ENCODE measurements around the gene PLCB4. TPM values are rescaled to one million over a fixed set of nuclear protein-coding genes. Genes with fewer than 3 reads are reported as not detected.

Gene PLCB4
- total RNA-seq, 1 experiment from 2014 or later = 10.1 TPM

DNA sequence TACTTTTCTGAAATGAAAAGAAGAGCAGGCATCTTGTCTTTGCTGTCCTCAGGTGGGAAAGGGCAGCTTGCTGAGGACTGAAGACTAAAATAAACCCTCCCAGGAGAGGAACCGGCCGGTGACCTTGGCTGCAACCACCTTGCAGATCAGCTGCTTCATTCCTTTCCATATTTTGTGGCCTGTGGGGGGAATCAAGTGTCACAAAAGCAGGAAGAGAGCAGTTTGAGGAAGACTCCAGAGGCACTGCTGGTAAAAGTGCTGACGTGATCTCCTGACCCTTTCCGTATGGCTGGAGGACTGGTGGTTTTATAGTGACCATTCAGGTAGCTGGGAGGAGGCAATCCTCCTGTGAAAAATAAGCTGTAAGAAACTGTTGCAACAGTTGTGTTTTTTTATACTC is 157.0 kb downstream of the PLCB4 start:
- Histone ChIP-seq H3K23ac (ENCODE audit: insufficient read length, low read depth, low read length) (no peak overlapping the region), H3K27me3 (ENCODE audit: insufficient read depth, low read length) (no peaks in the 10 kb centered on the region; the same call in 1 of the 2 replicates), H3K9me3 (ENCODE audit: control insufficient read depth, low read depth, low read length) (no peaks in the 10 kb centered on the region), H3K27ac (ENCODE audit: insufficient read length, low read depth, low read length) (no peak overlapping the region), H3K4ac (ENCODE audit: low read depth, low read length) (no peak overlapping the region), H4K20me1 (ENCODE audit: control insufficient read depth, insufficient read depth, insufficient read length) (no peaks in the 10 kb centered on the region), H3K56ac (ENCODE audit: insufficient read length, low read depth, low read length) (no peak overlapping the region), H2BK120ac (ENCODE audit: low read depth, low read length, poor library complexity, severe bottlenecking) (no peak overlapping the region), H3K18ac (ENCODE audit: insufficient read length, low read depth, low read length) (no peak overlapping the region), H2BK20ac (ENCODE audit: low read depth, low read length, poor library complexity, severe bottlenecking) (no peak overlapping the region), H3K14ac (ENCODE audit: insufficient read depth, low read length) (peak overlapping the region; percentile 50; the same call in 1 of the 2 replicates), H2AK5ac (ENCODE audit: insufficient read length, low read length) (no peak overlapping the region), H4K8ac (replicated peaks; ENCODE audit: insufficient read length, low read depth, low read length) (no peak overlapping the region), H4K5ac (ENCODE audit: insufficient read length, low read depth, low read length) (no peak overlapping the region), H3K79me2 (ENCODE audit: insufficient read depth, low read length) (no peaks in the 10 kb centered on the region), H4K91ac (ENCODE audit: insufficient read length, low read depth, low read length) (no peak overlapping the region), H2BK12ac (ENCODE audit: insufficient read length, low read depth, low read length) (no peak overlapping the region), H3K79me1 (ENCODE audit: insufficient read depth, low read depth, low read length, poor library complexity, severe bottlenecking) (no peaks in the 10 kb centered on the region), H3K23me2 (ENCODE audit: insufficient read length, low read depth, low read length, poor library complexity, severe bottlenecking) (no peaks in the 10 kb centered on the region), H2AFZ (ENCODE audit: low read length) (no peak overlapping the region), H2BK5ac (ENCODE audit: insufficient read length, low read length) (no peak overlapping the region), H3K9ac (ENCODE audit: extremely low read depth, insufficient read length, low read length) (no peak overlapping the region), H3T11ph (ENCODE audit: low read length) (no peak overlapping the region), H2BK15ac (ENCODE audit: low read depth, low read length) (no peak overlapping the region), H3K4me2 (ENCODE audit: insufficient read depth, insufficient read length, low read length) (no peak overlapping the region), H3K4me1 (ENCODE audit: insufficient read depth, low read length) (peaks cover 8% of the 10 kb centered on the region; the same call in 1 of the 2 replicates)
- no peak for DNase-seq
- Mint-ChIP-seq H3K36me3 (ENCODE audit: insufficient read depth in 1 of 3, low read depth in 3 of 3) (no peaks in the 10 kb centered on the region), H3K4me3 (no peak overlapping the region), H3K4me1 (peaks cover 10 to 15% of the 10 kb centered on the region in 2 experiments), H3K9me3 (no peaks in the 10 kb centered on the region), H3K27me3 (ENCODE audit: low read depth) (no peaks in the 10 kb centered on the region), H3K27ac (0 out of 7 replicates have a peak overlapping the region, but pooled peaks of 1 of the 3 experiments have one; percentile 76)
- no CpG with 5 or more reads among the region's 4 CpGs for WGBS (ENCODE audit: extremely low coverage, insufficient read length, low lambda C conversion rate)
- TF ChIP-seq, protein P1, sequence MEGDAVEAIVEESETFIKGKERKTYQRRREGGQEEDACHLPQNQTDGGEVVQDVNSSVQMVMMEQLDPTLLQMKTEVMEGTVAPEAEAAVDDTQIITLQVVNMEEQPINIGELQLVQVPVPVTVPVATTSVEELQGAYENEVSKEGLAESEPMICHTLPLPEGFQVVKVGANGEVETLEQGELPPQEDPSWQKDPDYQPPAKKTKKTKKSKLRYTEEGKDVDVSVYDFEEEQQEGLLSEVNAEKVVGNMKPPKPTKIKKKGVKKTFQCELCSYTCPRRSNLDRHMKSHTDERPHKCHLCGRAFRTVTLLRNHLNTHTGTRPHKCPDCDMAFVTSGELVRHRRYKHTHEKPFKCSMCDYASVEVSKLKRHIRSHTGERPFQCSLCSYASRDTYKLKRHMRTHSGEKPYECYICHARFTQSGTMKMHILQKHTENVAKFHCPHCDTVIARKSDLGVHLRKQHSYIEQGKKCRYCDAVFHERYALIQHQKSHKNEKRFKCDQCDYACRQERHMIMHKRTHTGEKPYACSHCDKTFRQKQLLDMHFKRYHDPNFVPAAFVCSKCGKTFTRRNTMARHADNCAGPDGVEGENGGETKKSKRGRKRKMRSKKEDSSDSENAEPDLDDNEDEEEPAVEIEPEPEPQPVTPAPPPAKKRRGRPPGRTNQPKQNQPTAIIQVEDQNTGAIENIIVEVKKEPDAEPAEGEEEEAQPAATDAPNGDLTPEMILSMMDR (conservative IDR thresholded peaks at IDR 0.05) = no peak
